ENCODE data around the gene C2orf66.

The C2orf66 gene

DNA sequence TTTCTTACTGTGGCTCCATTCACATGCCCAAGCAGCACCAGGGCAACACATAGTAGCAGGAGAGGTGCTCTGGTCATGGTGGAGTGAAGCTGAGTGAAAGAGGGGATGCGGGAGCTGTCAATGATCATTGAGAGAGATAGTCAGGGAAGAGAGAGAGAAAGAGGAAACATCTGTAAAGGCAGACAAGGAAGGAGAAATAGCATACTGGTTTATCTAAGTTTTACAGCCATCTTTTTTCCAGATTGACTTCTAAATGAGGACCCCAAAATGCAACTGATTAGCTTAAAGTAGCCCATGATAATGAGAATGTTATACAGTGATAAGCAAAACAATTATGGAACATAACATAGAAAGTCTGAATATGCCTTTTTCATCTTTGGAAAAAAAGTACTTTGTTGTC lies at the start of gene C2orf66:
TSS of gene C2orf66 (minus strand) at position 96 of the 400 bp plus-strand sequence. CDS start at position 77, 19 bp downstream.
- DNase-seq (ENCODE audit: low read depth, low spot score) = no peak
- H3K4me3 ChIP-seq (ENCODE audit: low read depth, low read length) = no peak within 1 kb of the TSS
- POLR2A ChIA-PET = no interaction called here
- CTCF ChIA-PET = interaction anchor here (0.9 kb wide), 1 partner anchor 10 kb away, joined by 3 read pairs; the partner anchor contains the start of gene GTF3C3
- TF ChIP-seq, protein P1, sequence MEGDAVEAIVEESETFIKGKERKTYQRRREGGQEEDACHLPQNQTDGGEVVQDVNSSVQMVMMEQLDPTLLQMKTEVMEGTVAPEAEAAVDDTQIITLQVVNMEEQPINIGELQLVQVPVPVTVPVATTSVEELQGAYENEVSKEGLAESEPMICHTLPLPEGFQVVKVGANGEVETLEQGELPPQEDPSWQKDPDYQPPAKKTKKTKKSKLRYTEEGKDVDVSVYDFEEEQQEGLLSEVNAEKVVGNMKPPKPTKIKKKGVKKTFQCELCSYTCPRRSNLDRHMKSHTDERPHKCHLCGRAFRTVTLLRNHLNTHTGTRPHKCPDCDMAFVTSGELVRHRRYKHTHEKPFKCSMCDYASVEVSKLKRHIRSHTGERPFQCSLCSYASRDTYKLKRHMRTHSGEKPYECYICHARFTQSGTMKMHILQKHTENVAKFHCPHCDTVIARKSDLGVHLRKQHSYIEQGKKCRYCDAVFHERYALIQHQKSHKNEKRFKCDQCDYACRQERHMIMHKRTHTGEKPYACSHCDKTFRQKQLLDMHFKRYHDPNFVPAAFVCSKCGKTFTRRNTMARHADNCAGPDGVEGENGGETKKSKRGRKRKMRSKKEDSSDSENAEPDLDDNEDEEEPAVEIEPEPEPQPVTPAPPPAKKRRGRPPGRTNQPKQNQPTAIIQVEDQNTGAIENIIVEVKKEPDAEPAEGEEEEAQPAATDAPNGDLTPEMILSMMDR (IDR thresholded peaks at IDR 0.05; ENCODE audit: insufficient read depth, low read length, missing control alignments) = no peak

DNA sequence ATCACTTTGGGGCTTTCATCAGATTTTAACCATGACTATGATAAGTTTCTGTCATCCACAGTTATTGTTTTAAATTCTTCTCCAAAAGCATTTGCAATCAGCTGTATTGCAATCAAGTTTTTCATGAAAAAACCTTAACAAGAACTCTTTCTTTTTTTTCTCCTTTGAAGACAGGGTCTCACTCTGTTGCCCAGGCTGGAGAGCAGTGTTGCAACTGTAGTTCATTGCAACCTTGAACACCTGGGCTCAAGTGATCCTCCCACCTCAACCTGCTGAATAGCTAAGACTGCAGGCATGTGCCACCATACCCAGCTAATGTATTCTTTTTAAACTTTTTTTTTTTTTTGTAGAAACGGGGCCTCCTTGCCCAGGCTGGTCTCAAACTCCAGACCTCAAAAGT lies 45.5 kb upstream of the C2orf66 start:
- DNase-seq (ENCODE audit: low read depth, low spot score) = no peak
- POLR2A ChIA-PET = no interaction called here
- CTCF ChIA-PET = interaction anchor here (0.8 kb wide), 1 partner anchor 523 kb away, joined by 3 read pairs; no protein-coding TSS in a partner anchor
- no peak overlapping the region for H3K4me3 ChIP-seq (ENCODE audit: low read depth, low read length)
- TF ChIP-seq, protein P1 (IDR thresholded peaks at IDR 0.05; ENCODE audit: insufficient read depth, low read length, missing control alignments) = no peak

GRCh38 chr2:196853301-196854087 lies 44.3 kb upstream of the C2orf66 start:
- H3K4me3 ChIP-seq (ENCODE audit: low read depth, low read length) = no peak overlapping the region
- ChIA-PET CTCF (no interaction called here), POLR2A (no interaction called here)
- no peak for DNase-seq (ENCODE audit: low read depth, low spot score)
- TF ChIP-seq, protein P1 (IDR thresholded peaks at IDR 0.05; ENCODE audit: insufficient read depth, low read length, missing control alignments) = no peak

GRCh38 chr2:196851088-196851487 lies 41.9 kb upstream of the C2orf66 start:
- POLR2A ChIA-PET = no interaction called here
- CTCF ChIA-PET = no interaction called here
- H3K4me3 ChIP-seq (ENCODE audit: low read depth, low read length) = no peak overlapping the region
- DNase-seq (ENCODE audit: low read depth, low spot score) = no peak
- TF ChIP-seq, protein P1 (IDR thresholded peaks at IDR 0.05; ENCODE audit: insufficient read depth, low read length, missing control alignments) = no peak

DNA sequence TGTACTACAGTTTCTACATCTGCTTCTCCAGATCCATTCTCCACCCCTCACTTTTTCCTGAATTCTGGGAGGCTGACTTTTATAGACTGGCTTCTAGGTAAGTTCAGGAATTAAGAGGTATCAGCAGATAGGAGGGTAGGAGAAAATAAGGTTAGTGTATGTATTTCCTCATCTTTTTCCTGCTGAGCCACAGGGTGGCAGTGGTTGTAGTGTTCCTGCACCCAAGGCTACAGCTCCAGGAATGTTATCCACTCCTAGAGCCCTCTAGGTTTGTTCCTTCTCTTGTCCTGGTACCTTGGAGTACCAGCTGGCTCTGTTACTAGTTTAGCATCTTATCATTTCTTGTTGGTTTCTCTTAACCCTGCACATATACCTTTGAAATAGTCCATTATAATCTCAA lies 40.7 kb upstream of the C2orf66 start:
- H3K4me3 ChIP-seq (ENCODE audit: low read depth, low read length) = no peak overlapping the region
- TF ChIP-seq, protein P1 (IDR thresholded peaks at IDR 0.05; ENCODE audit: insufficient read depth, low read length, missing control alignments) = peak; percentile 18
- DNase-seq (ENCODE audit: low read depth, low spot score) = no peak
- ChIA-PET POLR2A (no interaction called here), CTCF (interaction anchor here (0.8 to 1.4 kb wide), 4 partner anchors 10 to 529 kb away, joined by 3 to 8 read pairs (median 3); no protein-coding TSS in a partner anchor)

GRCh38 chr2:196846295-196846694 lies 37.1 kb upstream of the C2orf66 start:
- ChIA-PET POLR2A (no interaction called here), CTCF (interaction anchor here (0.9 kb wide), 1 partner anchor 10 kb away, joined by 3 read pairs; no protein-coding TSS in a partner anchor)
- TF ChIP-seq, protein P1 (IDR thresholded peaks at IDR 0.05; ENCODE audit: insufficient read depth, low read length, missing control alignments) = no peak
- H3K4me3 ChIP-seq (ENCODE audit: low read depth, low read length) = no peak overlapping the region
- DNase-seq (ENCODE audit: low read depth, low spot score) = no peak

All from AG04449 (cell line).